Hepatocyte (in vitro differentiated cells): ENCODE data around the gene ZNF597. TPM values are rescaled to one million over a fixed set of nuclear protein-coding genes. Genes with fewer than 3 reads are reported as not detected.

ENCODE experiments used
- DNase-seq: peaks from one replicate; pipeline ENCODE4 v3.0.0-alpha.2; 2016; ENCODE audit warnings: low spot score
- H2AFZ ChIP-seq: fragments of 200-600 bp; sonication (generic); 2 replicates; pipeline ENCODE4 v1.6.0; 2016; ENCODE audit warnings: antibody characterized with exemption, mild to moderate bottlenecking
- H3K27ac ChIP-seq: fragments of 200-600 bp; sonication (generic); 2 replicates; pipeline ENCODE4 v1.5.1; 2016; ENCODE audit warnings: mild to moderate bottlenecking
- H3K27me3 ChIP-seq: fragments of 200-600 bp; sonication (generic); 2 replicates; pipeline ENCODE4 v1.6.1; 2016
- H3K36me3 ChIP-seq: fragments of 200-600 bp; sonication (generic); replicated peaks from 2 replicates; pipeline ENCODE4 v1.5.1; 2016; ENCODE audit warnings: low read depth; ENCODE audit not compliant: insufficient read depth
- H3K4me1 ChIP-seq: fragments of 200-600 bp; sonication (generic); 2 replicates; pipeline ENCODE4 v1.5.1; 2016; ENCODE audit warnings: mild to moderate bottlenecking, moderate library complexity; ENCODE audit not compliant: insufficient read depth
- H3K4me2 ChIP-seq: fragments of 200-600 bp; sonication (generic); 2 replicates; pipeline ENCODE4 v1.6.0; 2016
- H3K4me3 ChIP-seq: fragments of 200-600 bp; sonication (generic); 2 replicates; pipeline ENCODE4 v1.5.1; 2016; ENCODE audit warnings: mild to moderate bottlenecking
- H3K79me2 ChIP-seq: fragments of 200-600 bp; sonication (generic); 2 replicates; pipeline ENCODE4 v1.6.0; 2017; ENCODE audit warnings: mild to moderate bottlenecking
- H3K9me2 ChIP-seq: fragments of 200-600 bp; sonication (generic); replicated peaks from 2 replicates; pipeline ENCODE4 v1.6.0; 2017; ENCODE audit warnings: mild to moderate bottlenecking; ENCODE audit not compliant: insufficient read depth
- H3K9me3 ChIP-seq: fragments of 200-600 bp; sonication (generic); 2 replicates; pipeline ENCODE4 v1.5.1; 2016; ENCODE audit warnings: low read depth, mild to moderate bottlenecking
- H4K20me1 ChIP-seq: fragments of 200-600 bp; sonication (generic); 2 replicates; pipeline ENCODE4 v1.6.0; 2016; ENCODE audit warnings: mild to moderate bottlenecking; ENCODE audit not compliant: insufficient read depth, poor library complexity, severe bottlenecking
- EZH2 ChIP-seq: fragments of 200-600 bp; sonication (generic); IDR thresholded peaks from 2 replicates; pipeline ENCODE4 v1.6.1; 2016; ENCODE audit warnings: antibody characterized with exemption, mild to moderate bottlenecking, borderline replicate concordance
- EZH2phosphoT487 ChIP-seq: fragments of 200-600 bp; sonication (generic); IDR thresholded peaks from one replicate; pipeline ENCODE4 v1.6.1; 2018; ENCODE audit warnings: antibody characterized with exemption, mild to moderate bottlenecking, low read depth, moderate library complexity; ENCODE audit not compliant: unreplicated experiment, severe bottlenecking
- WGBS: methylation state at CpG from one replicate; pipeline ENCODE4 v1.1.6; 2016; ENCODE audit warnings: low lambda C conversion rate; ENCODE audit errors: missing lambda C conversion rate; 5-methylcytosine and 5-hydroxymethylcytosine counted together
- polyA plus RNA-seq: library from polyadenylated mRNA; unstranded; fragments of >200 nt; fragmentation: Nextera tagmentation; extraction: Ambion mirVana; gene quantifications from 2 replicates; pipeline ENCODE4 v1.2.1, GENCODE V29; 2016
- total RNA-seq: library from RNA; depleted of rRNA; stranded (reverse); fragments of >200 nt; gene quantifications from 2 replicates; pipeline ENCODE4 v1.2.3, GENCODE V29; 2014
- TF ChIP-seq, protein P1 (sequence below): fragments of 200-600 bp; sonication (generic); IDR thresholded peaks from 2 replicates; pipeline ENCODE4 v1.5.1; 2016; ENCODE audit warnings: antibody characterized with exemption, mild to moderate bottlenecking; ENCODE audit not compliant: poor library complexity

ZNF597 gene
- total and polyA plus RNA-seq, 2 experiments from 2014 or later = 2.1 to 4.0 TPM

DNA sequence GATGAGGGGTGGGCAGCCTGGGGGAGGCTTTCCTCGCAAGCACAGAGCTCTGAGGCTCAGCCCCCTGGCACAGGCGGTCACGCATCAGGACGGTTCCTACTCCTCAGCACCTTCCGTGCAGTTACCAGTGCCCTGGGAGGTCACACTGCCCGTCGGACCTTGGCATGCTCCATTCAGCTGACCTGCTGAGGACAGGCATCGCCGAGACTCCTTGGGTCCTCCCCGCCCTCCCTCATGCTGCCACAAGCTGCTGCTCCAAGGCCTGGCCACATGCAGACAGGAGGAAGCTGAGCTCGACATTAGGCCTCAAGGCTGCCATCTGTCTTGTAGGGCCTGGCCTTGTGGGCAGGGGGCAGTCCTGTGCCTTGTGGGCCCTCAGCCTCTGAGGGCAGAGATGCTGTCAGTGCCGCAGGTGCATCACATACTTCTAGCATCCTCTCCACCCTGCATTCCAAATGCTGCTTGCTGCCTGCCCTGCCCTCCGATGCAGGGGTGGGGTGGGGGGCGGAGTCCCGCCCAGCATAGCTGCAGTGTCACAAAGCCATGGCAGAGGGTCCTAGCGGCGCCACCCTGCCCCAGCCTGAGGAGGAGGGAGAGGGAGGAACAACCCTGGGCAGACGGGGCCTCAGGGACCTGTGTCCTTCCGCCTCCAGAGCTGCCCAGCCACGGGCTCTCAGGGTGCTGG lies 42.7 kb upstream of the ZNF597 start:
- Histone ChIP-seq H3K27ac (no peak overlapping the region), H3K4me3 (no peak overlapping the region), H3K9me3 (no peaks in the 10 kb centered on the region), H3K9me2 (no peaks in the 10 kb centered on the region), H4K20me1 (no peaks in the 10 kb centered on the region), H3K4me1 (no peaks in the 10 kb centered on the region), H3K36me3 (no peaks in the 10 kb centered on the region), H3K27me3 (no peaks in the 10 kb centered on the region), H3K4me2 (no peak overlapping the region), H2AFZ (no peak overlapping the region), H3K79me2 (peaks cover 9% of the 10 kb centered on the region)
- TF ChIP-seq, protein P1, sequence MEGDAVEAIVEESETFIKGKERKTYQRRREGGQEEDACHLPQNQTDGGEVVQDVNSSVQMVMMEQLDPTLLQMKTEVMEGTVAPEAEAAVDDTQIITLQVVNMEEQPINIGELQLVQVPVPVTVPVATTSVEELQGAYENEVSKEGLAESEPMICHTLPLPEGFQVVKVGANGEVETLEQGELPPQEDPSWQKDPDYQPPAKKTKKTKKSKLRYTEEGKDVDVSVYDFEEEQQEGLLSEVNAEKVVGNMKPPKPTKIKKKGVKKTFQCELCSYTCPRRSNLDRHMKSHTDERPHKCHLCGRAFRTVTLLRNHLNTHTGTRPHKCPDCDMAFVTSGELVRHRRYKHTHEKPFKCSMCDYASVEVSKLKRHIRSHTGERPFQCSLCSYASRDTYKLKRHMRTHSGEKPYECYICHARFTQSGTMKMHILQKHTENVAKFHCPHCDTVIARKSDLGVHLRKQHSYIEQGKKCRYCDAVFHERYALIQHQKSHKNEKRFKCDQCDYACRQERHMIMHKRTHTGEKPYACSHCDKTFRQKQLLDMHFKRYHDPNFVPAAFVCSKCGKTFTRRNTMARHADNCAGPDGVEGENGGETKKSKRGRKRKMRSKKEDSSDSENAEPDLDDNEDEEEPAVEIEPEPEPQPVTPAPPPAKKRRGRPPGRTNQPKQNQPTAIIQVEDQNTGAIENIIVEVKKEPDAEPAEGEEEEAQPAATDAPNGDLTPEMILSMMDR = no peak
- no peak for TF ChIP-seq EZH2phosphoT487
- no peak for TF ChIP-seq EZH2
- whole genome bisulfite sequencing = 95% methylated on average over 20 of the region's 20 CpGs
- no peak for DNase-seq

DNA sequence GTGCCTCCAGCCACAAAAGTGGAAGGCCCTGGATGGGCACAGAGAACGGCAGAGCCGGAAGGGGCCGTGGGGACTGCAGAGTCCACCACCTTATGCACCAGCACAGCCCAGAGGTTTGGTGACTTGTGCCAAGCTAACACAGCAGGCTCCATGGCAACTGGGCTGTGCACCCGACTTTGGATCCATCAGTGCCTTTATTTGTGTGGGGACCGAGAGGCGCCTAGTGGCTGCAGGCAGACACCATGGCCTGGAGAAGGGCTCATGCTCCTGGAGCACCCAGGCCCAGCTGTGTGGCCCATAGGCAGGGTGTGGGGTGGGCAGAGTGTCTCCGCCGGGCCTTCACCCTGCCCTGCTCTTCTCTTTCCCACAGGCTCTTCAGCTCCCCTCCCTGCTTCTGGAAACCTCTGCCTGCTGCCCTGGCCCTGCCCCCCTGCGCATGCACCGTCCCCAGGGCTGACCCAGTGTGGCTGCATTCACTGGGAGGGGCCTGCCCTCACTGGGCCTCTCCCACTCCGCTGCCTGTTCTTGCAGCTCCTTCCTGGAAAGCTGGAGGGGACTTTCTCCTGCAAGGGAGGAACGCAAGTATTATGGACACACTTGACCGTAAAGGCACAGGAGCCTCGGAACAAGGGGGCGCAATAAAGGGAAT lies 41.9 kb upstream of the ZNF597 start:
- DNase-seq = no peak
- TF ChIP-seq EZH2phosphoT487 (no peak), EZH2 (no peak)
- TF ChIP-seq, protein P1 = no peak
- Histone ChIP-seq H3K4me2 (no peak overlapping the region), H3K27me3 (no peaks in the 10 kb centered on the region), H3K4me1 (no peaks in the 10 kb centered on the region), H3K9me2 (no peaks in the 10 kb centered on the region), H2AFZ (no peak overlapping the region), H3K9me3 (no peaks in the 10 kb centered on the region), H3K27ac (no peak overlapping the region), H3K4me3 (no peak overlapping the region), H3K36me3 (no peaks in the 10 kb centered on the region), H4K20me1 (no peaks in the 10 kb centered on the region), H3K79me2 (peaks cover 15% of the 10 kb centered on the region)
- WGBS = 92% methylated on average over 15 of the region's 15 CpGs

DNA sequence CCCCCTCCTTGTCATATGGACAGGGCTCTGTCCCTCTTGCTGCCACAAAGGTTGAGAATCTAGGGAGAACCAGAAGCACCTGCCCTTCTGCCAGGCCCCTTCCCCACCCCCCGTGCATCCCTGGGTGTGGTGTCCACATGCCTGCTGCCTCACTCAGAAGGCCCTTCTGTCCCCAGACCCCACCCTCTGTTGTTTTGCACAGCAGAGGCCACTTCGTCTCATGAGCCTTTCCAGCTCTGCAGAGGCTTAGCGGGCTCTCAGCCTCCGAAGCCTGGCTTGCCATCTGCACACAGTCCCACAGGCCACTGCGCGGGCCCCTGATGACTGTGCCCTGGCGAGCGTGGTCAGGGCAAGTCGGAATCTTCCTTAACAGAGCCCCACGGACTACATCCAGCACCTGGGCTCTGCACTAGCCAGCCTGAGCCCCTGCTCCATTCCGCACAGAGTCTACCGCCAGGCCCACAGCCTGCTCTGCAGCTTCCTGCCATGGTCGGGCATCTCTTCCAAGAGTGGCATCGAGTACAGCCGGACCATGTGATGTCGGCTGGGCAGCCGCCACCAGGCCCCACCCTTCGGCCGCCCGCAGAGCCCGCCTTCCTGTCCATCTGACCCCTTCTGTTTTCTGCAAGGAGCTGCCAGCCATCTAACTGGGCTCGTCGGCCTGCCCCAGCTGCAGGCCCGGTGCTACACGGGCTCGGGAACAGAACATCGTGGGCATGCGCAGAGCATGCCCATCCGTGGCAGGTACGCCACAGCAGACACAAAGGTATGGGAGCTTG lies 41.2 kb upstream of the ZNF597 start:
- H3K4me2 ChIP-seq = no peak overlapping the region
- TF ChIP-seq, protein P1 = no peak
- TF ChIP-seq EZH2 (no peak), EZH2phosphoT487 (no peak)
- H3K27me3 ChIP-seq = no peaks in the 10 kb centered on the region
- H2AFZ ChIP-seq = no peak overlapping the region
- H3K4me1 ChIP-seq = no peaks in the 10 kb centered on the region
- no peak overlapping the region for H3K27ac ChIP-seq
- WGBS = 93% methylated on average over 30 of the region's 30 CpGs
- H3K79me2 ChIP-seq = peaks cover 22% of the 10 kb centered on the region
- DNase-seq = no peak
- no peaks in the 10 kb centered on the region for H3K36me3 ChIP-seq
- H3K4me3 ChIP-seq = no peak overlapping the region
- H3K9me3 ChIP-seq = no peaks in the 10 kb centered on the region
- no peaks in the 10 kb centered on the region for H4K20me1 ChIP-seq
- no peaks in the 10 kb centered on the region for H3K9me2 ChIP-seq
